ENCODE data around the gene GGA2.

GGA2 gene

DNA sequence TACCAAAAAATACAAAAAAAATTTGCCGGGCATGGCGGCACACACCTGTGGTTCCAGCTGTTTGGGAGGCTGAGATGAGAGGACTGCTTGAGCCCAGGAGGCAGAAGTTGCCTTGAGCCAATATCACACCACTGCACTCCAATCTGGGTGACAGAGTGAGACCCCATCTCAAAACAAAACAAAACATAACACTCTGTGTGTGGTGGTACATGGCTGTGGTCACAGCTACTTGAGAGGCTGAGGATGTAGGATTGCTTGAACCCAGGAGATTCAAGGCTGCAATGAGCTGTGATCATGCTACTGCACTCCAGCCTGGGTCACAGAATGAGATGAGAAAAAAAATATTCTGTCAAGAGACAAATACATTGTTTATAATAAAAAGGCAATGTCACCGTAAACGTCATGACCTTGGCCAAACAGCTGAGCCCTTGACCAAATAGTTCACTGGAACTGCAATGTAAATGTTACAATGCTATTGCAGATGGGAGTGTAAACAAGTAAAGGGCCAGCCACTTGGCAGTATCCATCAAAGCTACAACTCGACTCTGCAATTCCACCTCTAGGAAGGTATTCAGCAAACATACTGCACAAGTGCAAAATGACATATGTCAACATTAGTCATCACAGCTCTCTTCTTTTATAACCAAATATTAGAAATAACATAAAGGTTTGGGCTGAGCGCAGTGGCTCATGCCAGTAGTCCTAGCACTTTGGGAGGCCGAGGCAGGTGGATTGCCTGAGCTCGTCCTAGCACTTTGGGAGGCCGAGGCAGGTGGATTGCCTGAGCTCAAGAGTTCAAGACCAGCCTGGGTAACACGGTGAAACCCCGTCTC, 29.9 kb upstream of the GGA2 start:
- TF ChIP-seq, protein P1, sequence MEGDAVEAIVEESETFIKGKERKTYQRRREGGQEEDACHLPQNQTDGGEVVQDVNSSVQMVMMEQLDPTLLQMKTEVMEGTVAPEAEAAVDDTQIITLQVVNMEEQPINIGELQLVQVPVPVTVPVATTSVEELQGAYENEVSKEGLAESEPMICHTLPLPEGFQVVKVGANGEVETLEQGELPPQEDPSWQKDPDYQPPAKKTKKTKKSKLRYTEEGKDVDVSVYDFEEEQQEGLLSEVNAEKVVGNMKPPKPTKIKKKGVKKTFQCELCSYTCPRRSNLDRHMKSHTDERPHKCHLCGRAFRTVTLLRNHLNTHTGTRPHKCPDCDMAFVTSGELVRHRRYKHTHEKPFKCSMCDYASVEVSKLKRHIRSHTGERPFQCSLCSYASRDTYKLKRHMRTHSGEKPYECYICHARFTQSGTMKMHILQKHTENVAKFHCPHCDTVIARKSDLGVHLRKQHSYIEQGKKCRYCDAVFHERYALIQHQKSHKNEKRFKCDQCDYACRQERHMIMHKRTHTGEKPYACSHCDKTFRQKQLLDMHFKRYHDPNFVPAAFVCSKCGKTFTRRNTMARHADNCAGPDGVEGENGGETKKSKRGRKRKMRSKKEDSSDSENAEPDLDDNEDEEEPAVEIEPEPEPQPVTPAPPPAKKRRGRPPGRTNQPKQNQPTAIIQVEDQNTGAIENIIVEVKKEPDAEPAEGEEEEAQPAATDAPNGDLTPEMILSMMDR (IDR thresholded peaks at IDR 0.05): no peak

- TF ChIP-seq, protein P1 (IDR thresholded peaks at IDR 0.05): no peak
Measured at GRCh38 chr16:23538919-23539278, 28.6 kb upstream of the GGA2 start.

GRCh38 chr16:23537390-23537789, 27.1 kb upstream of the GGA2 start:
- TF ChIP-seq, protein P1 (IDR thresholded peaks at IDR 0.05): no peak

GRCh38 chr16:23535901-23536300, 25.6 kb upstream of the GGA2 start:
- TF ChIP-seq, protein P1 (IDR thresholded peaks at IDR 0.05): no peak

GRCh38 chr16:23534868-23535860, 24.9 kb upstream of the GGA2 start:
- TF ChIP-seq, protein P1 (IDR thresholded peaks at IDR 0.05): no peak

- TF ChIP-seq, protein P1 (IDR thresholded peaks at IDR 0.05): no peak
Measured at GRCh38 chr16:23532448-23532847, 22.2 kb upstream of the GGA2 start.

GRCh38 chr16:23530062-23530461, 19.8 kb upstream of the GGA2 start:
- TF ChIP-seq, protein P1 (IDR thresholded peaks at IDR 0.05): no peak

All from LNCAP (cell line).